HCT116 (cell line): ENCODE results near the gene ADCYAP1. TPM values are rescaled to one million over a fixed set of nuclear protein-coding genes. Genes with fewer than 3 reads are reported as not detected.

Source experiments
- total RNA-seq: library from RNA; stranded (reverse); gene quantifications from one replicate; pipeline ENCODE4 v1.2.1, GENCODE V29; 2021; ENCODE audit not compliant: unreplicated experiment

ADCYAP1 gene
- total RNA-seq, 1 experiment from 2014 or later, result not detected

Other genes starting within 250 kb of the ADCYAP1 start
- gene TYMS, start 247.2 kb upstream of the ADCYAP1 start, total RNA-seq, result 245 TPM
- gene ENOSF1, start 192.2 kb upstream of the ADCYAP1 start, total RNA-seq, result 90.0 TPM
- gene YES1, start 92.6 kb upstream of the ADCYAP1 start, total RNA-seq, result 84.5 TPM